AG10803 (cell line): ENCODE data around the gene CEACAM19.

ENCODE experiments used
- DNase-seq: peaks from one replicate; pipeline ENCODE4 v3.0.0; 2010; ENCODE audit warnings: low read depth
- H3K4me3 ChIP-seq: 2 replicates; pipeline ENCODE4 v1.5.1; 2011; ENCODE audit warnings: mild to moderate bottlenecking, low read length, control low read depth
- TF ChIP-seq, protein P1 (sequence below): conservative IDR thresholded peaks from 2 replicates; pipeline ENCODE4 v1.5.1; 2011; ENCODE audit warnings: mild to moderate bottlenecking, low read length, control low read depth, inconsistent platforms

Gene CEACAM19

DNA sequence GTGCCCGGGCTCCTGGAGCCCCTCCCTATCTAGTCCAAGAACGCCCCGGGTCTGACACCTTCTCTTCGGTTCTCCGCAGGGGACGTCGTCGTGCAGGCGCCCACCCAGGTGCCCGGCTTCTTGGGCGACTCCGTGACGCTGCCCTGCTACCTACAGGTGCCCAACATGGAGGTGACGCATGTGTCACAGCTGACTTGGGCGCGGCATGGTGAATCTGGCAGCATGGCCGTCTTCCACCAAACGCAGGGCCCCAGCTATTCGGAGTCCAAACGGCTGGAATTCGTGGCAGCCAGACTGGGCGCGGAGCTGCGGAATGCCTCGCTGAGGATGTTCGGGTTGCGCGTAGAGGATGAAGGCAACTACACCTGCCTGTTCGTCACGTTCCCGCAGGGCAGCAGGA, 24.1 kb upstream of the CEACAM19 start:
- no peak overlapping the region for H3K4me3 ChIP-seq
- TF ChIP-seq, protein P1, sequence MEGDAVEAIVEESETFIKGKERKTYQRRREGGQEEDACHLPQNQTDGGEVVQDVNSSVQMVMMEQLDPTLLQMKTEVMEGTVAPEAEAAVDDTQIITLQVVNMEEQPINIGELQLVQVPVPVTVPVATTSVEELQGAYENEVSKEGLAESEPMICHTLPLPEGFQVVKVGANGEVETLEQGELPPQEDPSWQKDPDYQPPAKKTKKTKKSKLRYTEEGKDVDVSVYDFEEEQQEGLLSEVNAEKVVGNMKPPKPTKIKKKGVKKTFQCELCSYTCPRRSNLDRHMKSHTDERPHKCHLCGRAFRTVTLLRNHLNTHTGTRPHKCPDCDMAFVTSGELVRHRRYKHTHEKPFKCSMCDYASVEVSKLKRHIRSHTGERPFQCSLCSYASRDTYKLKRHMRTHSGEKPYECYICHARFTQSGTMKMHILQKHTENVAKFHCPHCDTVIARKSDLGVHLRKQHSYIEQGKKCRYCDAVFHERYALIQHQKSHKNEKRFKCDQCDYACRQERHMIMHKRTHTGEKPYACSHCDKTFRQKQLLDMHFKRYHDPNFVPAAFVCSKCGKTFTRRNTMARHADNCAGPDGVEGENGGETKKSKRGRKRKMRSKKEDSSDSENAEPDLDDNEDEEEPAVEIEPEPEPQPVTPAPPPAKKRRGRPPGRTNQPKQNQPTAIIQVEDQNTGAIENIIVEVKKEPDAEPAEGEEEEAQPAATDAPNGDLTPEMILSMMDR, result no peak
- no peak for DNase-seq

DNA sequence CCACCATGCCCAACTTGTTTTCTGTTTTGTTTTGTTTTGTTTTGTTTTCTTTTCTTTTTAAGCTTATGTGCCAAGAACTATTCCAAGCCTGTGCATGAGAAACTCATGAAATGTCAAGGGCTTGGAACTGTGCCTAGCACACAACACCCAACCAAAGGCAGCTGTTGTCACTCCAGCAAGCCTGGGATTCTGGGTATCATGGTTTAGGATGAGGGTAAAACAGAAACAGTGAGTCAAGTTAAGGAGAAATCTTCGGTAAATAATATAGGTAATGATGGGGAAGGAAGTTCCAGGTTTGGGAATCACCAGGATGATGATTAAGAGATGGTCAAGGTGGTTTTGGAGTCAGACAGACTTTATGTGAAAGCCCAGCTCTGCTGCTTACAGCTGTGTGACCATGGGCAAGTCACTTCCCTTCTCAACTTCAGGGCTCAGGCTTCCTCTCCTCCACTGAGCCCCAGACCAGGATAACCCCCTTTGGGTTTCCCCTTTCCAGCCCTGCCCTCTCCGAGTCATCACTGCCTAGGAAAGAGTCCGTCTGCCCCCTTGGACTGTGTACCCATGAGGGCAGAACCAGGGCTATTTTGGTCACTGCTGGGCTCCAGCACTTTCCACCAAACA, 22.5 kb upstream of the CEACAM19 start:
- TF ChIP-seq, protein P1, result no peak
- peak; percentile 91 for DNase-seq
- H3K4me3 ChIP-seq, result no peak overlapping the region

DNA sequence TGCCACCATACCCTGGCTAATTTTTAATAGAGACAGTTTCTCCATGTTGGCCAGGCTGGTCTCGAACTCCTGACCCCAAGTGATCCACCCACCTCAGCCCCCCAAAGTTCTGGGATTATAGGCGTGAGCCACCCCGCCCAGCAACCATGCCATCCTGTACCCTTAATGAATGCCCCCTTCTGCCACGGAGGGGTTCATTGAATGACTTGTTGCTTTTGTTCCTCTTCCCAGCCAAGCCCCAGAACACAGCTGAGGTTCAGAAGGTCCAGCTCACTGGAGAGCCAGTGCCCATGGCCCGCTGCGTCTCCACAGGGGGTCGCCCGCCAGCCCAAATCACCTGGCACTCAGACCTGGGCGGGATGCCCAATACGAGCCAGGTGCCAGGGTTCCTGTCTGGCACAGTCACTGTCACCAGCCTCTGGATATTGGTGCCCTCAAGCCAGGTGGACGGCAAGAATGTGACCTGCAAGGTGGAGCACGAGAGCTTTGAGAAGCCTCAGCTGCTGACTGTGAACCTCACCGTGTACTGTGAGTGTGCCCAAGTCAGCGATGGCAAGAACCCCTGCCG, 21.6 kb upstream of the CEACAM19 start:
- H3K4me3 ChIP-seq, result no peak overlapping the region
- TF ChIP-seq, protein P1, result no peak
- DNase-seq, result no peak

DNA sequence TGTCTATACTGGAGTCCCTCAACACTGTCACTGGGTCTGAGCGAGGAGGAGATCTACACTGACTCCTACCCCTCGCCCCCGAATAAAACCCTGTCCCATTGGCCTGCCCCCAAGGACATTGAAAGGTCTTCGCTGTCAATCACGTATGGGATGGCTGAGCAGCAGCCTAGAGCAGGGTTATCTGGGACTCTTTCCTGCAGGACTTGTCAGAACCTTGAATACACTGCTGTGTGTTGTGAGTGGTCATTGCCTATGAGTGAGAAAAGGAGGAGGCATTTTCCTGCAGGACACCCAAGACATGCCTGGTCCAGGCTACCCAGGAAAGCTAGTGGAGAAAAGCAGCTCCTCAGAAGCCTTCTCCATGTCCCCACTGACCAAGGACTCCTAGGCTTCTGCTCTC, 17.9 kb upstream of the CEACAM19 start:
- H3K4me3 ChIP-seq, result no peak overlapping the region
- DNase-seq, result no peak
- TF ChIP-seq, protein P1, result no peak

DNA sequence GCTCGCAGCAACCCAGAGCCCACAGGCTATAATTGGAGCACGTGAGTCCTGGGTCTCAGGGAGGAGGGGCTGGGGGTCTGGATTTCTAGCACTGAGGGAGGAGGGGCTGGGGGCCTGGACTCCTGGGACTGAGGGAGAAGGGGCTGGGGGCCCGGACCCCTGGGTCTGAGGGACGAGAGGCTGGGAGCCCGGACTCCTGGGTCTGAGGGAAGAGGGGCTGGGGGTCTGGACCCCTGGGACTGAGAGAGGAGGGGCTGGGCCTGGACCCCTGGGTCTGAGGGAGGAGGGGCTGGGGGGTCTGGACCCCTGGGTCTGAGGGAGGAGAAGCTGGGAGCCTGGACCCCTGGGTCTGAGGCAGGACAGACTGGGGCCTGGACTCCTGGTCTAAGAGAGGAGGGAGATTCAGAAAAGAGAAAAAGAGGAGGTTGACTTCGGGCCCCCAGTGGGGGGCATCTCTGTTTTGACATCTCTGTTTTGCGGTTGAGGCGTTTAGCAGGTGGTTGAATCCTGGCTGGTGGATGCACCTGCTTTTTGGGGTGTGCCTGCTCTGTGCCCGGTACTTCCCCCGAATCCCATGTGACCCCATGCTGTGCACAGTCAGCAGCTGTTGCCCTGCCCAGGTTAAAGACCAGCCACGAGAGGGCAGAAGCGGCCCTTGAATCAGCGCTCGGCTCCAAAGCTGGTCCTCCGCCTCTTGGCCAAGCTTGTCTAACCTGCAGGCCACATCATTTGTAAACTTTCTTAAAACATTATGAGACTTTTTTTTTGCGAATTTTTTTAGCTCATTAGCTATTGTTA, 17.1 kb upstream of the CEACAM19 start:
- peak; percentile 63 for DNase-seq
- TF ChIP-seq, protein P1, result peak; percentile 70
- H3K4me3 ChIP-seq, result no peak overlapping the region

DNA sequence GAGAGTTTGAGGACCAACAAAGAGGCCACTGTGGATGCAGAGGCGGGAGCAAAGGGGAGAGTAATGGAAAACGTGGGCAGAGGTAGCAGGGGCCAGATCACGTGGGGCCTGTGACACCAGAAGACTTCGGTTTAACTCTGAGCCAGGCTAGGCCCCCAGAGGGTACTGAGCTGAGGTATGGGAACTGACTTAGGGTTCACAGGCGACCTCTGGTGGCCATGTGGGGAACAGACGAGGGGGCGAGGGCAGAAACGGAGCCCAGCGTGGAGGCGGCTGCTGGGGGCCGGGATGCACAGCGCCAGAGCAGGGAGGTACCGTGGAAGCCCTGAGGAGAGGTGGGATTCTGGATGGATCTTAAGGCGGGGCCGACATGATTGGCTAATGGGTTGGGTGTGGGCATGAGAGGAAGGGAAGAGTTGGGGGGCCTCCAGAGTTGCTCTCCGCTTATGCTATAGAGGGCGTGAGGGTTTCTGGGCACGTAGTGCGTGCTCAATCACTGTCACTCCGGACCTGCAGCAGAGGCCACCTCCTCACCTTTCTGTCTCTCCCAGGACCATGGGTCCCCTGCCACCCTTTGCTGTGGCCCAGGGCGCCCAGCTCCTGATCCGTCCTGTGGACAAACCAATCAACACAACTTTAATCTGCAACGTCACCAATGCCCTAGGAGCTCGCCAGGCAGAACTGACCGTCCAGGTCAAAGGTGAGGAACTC, 13.9 kb upstream of the CEACAM19 start:
- no peak overlapping the region for H3K4me3 ChIP-seq
- peak; percentile 66 for DNase-seq
- TF ChIP-seq, protein P1, result peak; percentile 84
